Measurements from ENCODE around the gene ZNF14. TPM values are rescaled to one million over a fixed set of nuclear protein-coding genes. Genes with fewer than 3 reads are reported as not detected.
"Not testable (repeated sequence)": the region's sequence is repeated elsewhere in the genome, so short reads cannot be mapped to it uniquely, and the experiment has no call there.

Gene ZNF14
- total RNA-seq, 4 donors from 2014 or later, result 1.9 to 11.6 (median 6.4) TPM

DNA sequence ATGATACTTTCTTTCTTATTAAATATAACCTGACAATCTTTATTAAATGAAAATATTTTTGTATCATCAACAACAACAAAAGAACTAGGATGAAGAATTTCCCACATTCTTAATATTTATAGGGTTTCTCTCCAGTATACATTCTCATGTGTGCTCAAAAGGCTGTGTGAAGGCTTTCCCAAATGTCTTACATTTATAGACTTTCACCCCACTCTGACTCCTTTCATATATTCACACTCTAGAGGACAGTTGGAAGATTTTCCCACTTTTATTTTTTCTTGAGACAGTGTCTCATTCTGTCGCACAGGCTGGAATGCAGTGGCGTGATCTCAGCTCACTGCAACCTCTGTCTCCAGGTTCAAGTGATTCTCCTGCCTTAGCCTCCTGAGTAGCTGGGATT is 22.4 kb downstream of the ZNF14 start:
- Histone ChIP-seq H3K4me1 (no peaks in the 10 kb centered on the region), H3K27ac (no peak overlapping the region), H3K36me3 (peaks cover 5 to 41% (median 8%) of the 10 kb centered on the region in 3 donors), H3K4me3 (no peak overlapping the region), H3K27me3 (no peaks in the 10 kb centered on the region), H3K9me3 (peaks cover 0 to 98% (median 55%) of the 10 kb centered on the region in 4 donors)
- no peak for TF ChIP-seq CTCF (IDR thresholded peaks at IDR 0.05)
- TF ChIP-seq POLR2A (IDR thresholded peaks at IDR 0.05), result no peak
- no peak for DNase-seq

DNA sequence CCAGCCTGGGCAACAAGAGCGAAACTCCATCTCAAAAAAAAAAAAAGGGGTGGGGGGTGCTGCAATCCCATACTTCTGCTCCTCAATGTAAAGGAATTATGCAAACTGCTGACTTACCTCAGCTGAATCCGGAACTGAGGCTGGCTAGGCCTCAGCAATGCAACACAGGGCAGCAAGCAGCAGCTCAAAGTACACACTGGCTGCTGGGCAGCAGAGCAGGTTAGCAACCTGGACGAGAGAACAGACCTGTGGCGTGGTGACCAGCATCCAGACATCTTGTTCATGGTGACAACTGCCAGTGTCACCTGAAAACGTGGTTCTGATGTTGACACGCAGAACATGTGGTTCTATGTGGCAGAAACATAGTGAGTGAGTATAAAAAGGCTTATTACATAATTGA is 28.1 kb downstream of the ZNF14 start:
- H3K9me3 ChIP-seq, result peaks cover 0 to 80% (median 16%) of the 10 kb centered on the region in 4 donors
- no peaks in the 10 kb centered on the region for H3K4me1 ChIP-seq
- no peak for DNase-seq
- no peaks in the 10 kb centered on the region for H3K27me3 ChIP-seq
- H3K27ac ChIP-seq, result no peak overlapping the region
- TF ChIP-seq POLR2A (IDR thresholded peaks at IDR 0.05) (no peak), CTCF (IDR thresholded peaks at IDR 0.05) (no peak)
- peaks cover 0 to 5% (median 0%) of the 10 kb centered on the region in 3 donors for H3K36me3 ChIP-seq
- H3K4me3 ChIP-seq, result no peak overlapping the region

DNA sequence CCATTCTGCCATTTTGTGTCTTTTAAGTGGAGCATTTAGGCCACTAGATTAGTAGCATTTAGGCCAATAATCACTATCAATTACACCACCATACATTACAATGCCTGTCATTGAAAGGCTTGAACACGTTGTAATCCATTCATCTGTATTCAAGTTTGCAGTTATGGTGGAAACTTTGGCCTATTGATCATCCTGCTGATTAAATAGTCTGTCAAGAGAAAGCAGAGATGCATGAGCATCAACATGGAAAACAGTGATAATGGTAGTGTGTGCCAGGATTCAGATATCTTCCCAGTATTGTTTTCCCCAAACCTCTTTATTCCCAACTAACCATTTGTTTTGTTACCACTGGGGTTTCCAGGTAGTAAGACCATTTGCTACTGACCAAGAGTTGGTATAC is 32.4 kb downstream of the ZNF14 start:
- H3K27ac ChIP-seq, H3K4me1 ChIP-seq, H3K4me3 ChIP-seq, H3K36me3 ChIP-seq, H3K27me3 ChIP-seq, DNase-seq: not testable (repeated sequence)
- H3K9me3 ChIP-seq, result peaks cover 0 to 42% (median 0%) of the 10 kb centered on the region in 4 donors

DNA sequence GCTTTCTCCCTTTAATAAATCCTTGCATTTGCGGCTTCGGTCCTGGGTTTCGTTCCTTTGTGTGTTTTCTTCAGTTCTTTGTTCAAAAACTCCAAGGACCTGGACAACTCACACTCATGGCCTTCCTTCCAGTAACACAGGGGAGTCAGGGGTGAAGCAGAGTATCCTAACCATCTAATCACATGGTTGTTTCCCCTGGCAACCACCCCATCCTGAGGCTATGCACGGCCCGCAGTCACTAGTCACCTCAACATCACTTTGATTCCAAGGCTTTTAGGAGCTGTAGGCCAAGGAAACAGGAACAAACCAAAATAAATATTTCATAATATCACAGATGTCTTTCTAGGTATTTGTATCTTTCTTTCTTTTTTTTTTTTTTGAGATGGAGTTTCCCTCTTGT is 35.3 kb downstream of the ZNF14 start:
- TF ChIP-seq POLR2A (IDR thresholded peaks at IDR 0.05) (no peak), CTCF (IDR thresholded peaks at IDR 0.05) (no peak)
- Histone ChIP-seq H3K27ac (no peak overlapping the region), H3K4me1 (no peaks in the 10 kb centered on the region), H3K36me3 (no peaks in the 10 kb centered on the region), H3K4me3 (no peak overlapping the region), H3K9me3 (peaks cover 0 to 17% (median 0%) of the 10 kb centered on the region in 4 donors), H3K27me3 (no peaks in the 10 kb centered on the region)
- no peak for DNase-seq

DNA sequence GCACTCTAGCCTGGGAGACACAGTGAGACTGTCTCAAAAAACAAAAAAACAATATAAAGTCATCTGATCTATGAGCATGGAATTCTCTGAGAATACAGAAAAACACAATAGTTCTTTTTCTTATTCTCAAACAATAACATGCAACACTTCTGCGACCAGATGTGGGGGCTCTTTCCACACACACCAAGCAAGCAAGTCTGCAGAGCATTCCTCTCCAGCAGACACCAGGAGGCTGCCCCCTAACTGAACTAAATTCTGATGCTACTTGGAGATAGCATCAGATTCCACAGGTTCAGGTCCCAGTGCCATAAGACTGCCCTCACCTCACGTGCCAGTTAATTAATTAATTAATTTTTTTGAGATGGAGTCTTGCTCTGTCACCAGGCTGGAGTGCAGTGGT is 36.5 kb downstream of the ZNF14 start:
- no peak for DNase-seq
- Histone ChIP-seq H3K27ac (no peak overlapping the region), H3K4me3 (no peak overlapping the region), H3K4me1 (no peaks in the 10 kb centered on the region), H3K36me3 (no peaks in the 10 kb centered on the region), H3K9me3 (peaks cover 0 to 11% (median 0%) of the 10 kb centered on the region in 4 donors), H3K27me3 (no peaks in the 10 kb centered on the region)
- no peak for TF ChIP-seq POLR2A (IDR thresholded peaks at IDR 0.05)
- no peak for TF ChIP-seq CTCF (IDR thresholded peaks at IDR 0.05)

- Histone ChIP-seq H3K4me1 (no peaks in the 10 kb centered on the region), H3K27me3 (no peaks in the 10 kb centered on the region), H3K4me3 (no peak overlapping the region), H3K36me3 (no peaks in the 10 kb centered on the region), H3K27ac (no peak overlapping the region), H3K9me3 (peaks cover 0 to 3% (median 0%) of the 10 kb centered on the region in 4 donors)
- TF ChIP-seq POLR2A (IDR thresholded peaks at IDR 0.05) (no peak), CTCF (IDR thresholded peaks at IDR 0.05) (no peak)
- DNase-seq, result no peak
Measured at GRCh38 chr19:19691683-19692082, 41.2 kb downstream of the ZNF14 start.

- H3K27me3 ChIP-seq, H3K4me1 ChIP-seq, DNase-seq, H3K27ac ChIP-seq, H3K4me3 ChIP-seq, H3K36me3 ChIP-seq: not testable (repeated sequence)
- peaks cover 0 to 13% (median 2%) of the 10 kb centered on the region in 4 donors for H3K9me3 ChIP-seq
Measured at GRCh38 chr19:19689023-19689422, 43.9 kb downstream of the ZNF14 start.
